ENCODE measurements around the gene MCTP1.
"Not testable (repeated sequence)": the region's sequence is repeated elsewhere in the genome, so short reads cannot be mapped to it uniquely, and the experiment has no call there.

DNA sequence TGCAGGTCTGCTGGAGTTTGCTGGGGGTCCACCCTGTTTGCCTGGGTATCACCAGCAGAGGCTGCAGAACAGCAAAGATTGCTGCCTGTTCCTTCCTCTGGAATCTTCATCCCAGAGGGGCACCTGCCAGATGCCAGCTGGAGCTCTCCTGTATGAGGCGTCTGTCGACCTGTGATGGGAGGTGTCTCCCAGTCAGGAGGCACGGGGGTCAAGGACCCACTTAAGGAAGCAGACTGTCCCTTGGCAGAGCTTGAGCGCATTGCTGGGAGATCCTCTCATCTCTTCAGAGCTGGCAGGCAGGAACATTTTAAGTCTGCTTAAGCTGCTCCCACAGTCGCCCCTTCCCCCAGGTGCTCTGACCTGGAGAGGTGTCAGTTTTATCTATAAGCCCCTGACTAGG lies 456.7 kb downstream of the MCTP1 start:
- TF ChIP-seq, protein P1, sequence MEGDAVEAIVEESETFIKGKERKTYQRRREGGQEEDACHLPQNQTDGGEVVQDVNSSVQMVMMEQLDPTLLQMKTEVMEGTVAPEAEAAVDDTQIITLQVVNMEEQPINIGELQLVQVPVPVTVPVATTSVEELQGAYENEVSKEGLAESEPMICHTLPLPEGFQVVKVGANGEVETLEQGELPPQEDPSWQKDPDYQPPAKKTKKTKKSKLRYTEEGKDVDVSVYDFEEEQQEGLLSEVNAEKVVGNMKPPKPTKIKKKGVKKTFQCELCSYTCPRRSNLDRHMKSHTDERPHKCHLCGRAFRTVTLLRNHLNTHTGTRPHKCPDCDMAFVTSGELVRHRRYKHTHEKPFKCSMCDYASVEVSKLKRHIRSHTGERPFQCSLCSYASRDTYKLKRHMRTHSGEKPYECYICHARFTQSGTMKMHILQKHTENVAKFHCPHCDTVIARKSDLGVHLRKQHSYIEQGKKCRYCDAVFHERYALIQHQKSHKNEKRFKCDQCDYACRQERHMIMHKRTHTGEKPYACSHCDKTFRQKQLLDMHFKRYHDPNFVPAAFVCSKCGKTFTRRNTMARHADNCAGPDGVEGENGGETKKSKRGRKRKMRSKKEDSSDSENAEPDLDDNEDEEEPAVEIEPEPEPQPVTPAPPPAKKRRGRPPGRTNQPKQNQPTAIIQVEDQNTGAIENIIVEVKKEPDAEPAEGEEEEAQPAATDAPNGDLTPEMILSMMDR (IDR thresholded peaks at IDR 0.05), result not testable (repeated sequence)
- TF ChIP-seq POLR2AphosphoS5 (IDR thresholded peaks at IDR 0.05), result not testable (repeated sequence)

Data from breast epithelium (tissue), 3 donors.